ENCODE measurements around the gene OLFM3.

GRCh38 chr1:101873672-101874071 is 123.1 kb downstream of the OLFM3 start:
- TF ChIP-seq CTCF (conservative IDR thresholded peaks at IDR 0.05; ENCODE audit: low read depth in 2 of 2) (no peak), NANOG (IDR thresholded peaks at IDR 0.05; ENCODE audit: borderline replicate concordance) (no peak), EZH2 (IDR thresholded peaks at IDR 0.05; ENCODE audit: low read depth, unreplicated experiment) (no peak), CREB1 (CRISPR knock-in tag; IDR thresholded peaks at IDR 0.05; ENCODE audit: low read depth) (no peak)
